Endodermal cell (in vitro differentiated cells): ENCODE measurements around the gene ZNF285. TPM values are rescaled to one million over a fixed set of nuclear protein-coding genes. Genes with fewer than 3 reads are reported as not detected.
A peak's percentile ranks its signal among the peaks of the same experiment; 100 is the strongest.
"Not testable (repeated sequence)": the region's sequence is repeated elsewhere in the genome, so short reads cannot be mapped to it uniquely, and the experiment has no call there.

Experiments
- DNase-seq: peaks from one replicate; pipeline ENCODE4 v3.0.0-alpha.2; 2017
- H3K27ac ChIP-seq: 2 replicates; pipeline ENCODE4 v1.5.1; 2013; ENCODE audit warnings: mild to moderate bottlenecking, low read depth, low read length, moderate library complexity
- H3K27me3 ChIP-seq: 2 replicates; pipeline ENCODE4 v1.6.1; 2013; ENCODE audit warnings: mild to moderate bottlenecking, low read length, moderate library complexity; ENCODE audit not compliant: insufficient read depth, control insufficient read depth, poor library complexity, severe bottlenecking
- H3K36me3 ChIP-seq: 2 replicates; pipeline ENCODE4 v1.7.0; 2013; ENCODE audit warnings: mild to moderate bottlenecking, low read length, moderate library complexity; ENCODE audit not compliant: control insufficient read depth, insufficient read depth
- H3K4me1 ChIP-seq: one replicate; pipeline ENCODE4 v1.7.0; 2013; ENCODE audit warnings: low read length; ENCODE audit not compliant: control insufficient read depth, insufficient read depth
- H3K4me3 ChIP-seq: 2 replicates; pipeline ENCODE4 v1.5.1; 2013; ENCODE audit warnings: mild to moderate bottlenecking, low read length, moderate library complexity
- H3K9ac ChIP-seq: 2 replicates; pipeline ENCODE4 v1.6.1; 2013; ENCODE audit warnings: mild to moderate bottlenecking, low read length, moderate library complexity; ENCODE audit not compliant: poor library complexity, severe bottlenecking; ENCODE audit errors: extremely low read depth
- H3K9me3 ChIP-seq: 2 replicates; pipeline ENCODE4 v1.6.1; 2013; ENCODE audit warnings: mild to moderate bottlenecking, low read length, moderate library complexity; ENCODE audit not compliant: control insufficient read depth
- H3K27ac Mint-ChIP-seq: 2 replicates; pipeline ENCODE4 v1.8.0; 2020; ENCODE audit warnings: mixed read lengths
- H3K27me3 Mint-ChIP-seq: 2 replicates; pipeline ENCODE4 v1.8.0; 2021; ENCODE audit warnings: mild to moderate bottlenecking, mixed read lengths; ENCODE audit not compliant: insufficient read depth
- H3K36me3 Mint-ChIP-seq: 2 replicates; pipeline ENCODE4 v1.8.0; 2020; ENCODE audit warnings: low read depth, mixed read lengths
- H3K4me1 Mint-ChIP-seq: 2 replicates; pipeline ENCODE4 v1.8.0; 2020; ENCODE audit warnings: mixed read lengths
- H3K4me3 Mint-ChIP-seq: 2 replicates; pipeline ENCODE4 v1.8.0; 2020; ENCODE audit warnings: mild to moderate bottlenecking, moderate library complexity, mixed read lengths
- H3K9me3 Mint-ChIP-seq: 2 replicates; pipeline ENCODE4 v1.8.0; 2020; ENCODE audit warnings: mild to moderate bottlenecking, mixed read lengths
- CTCF ChIP-seq: fragments of 200-600 bp; sonication (generic); conservative IDR thresholded peaks from 2 replicates; pipeline ENCODE4 v1.5.0; 2021; ENCODE audit warnings: antibody characterized with exemption, mild to moderate bottlenecking
- WGBS, 2 experiments: methylation state at CpG; one replicate each; pipeline versions ENCODE4 v1.1.5 to v1.1.7; 2013; ENCODE audit warnings: missing lambda C conversion rate in 2 of 2, mixed read lengths in 1 of 2; ENCODE audit not compliant: insufficient coverage in 1 of 2, insufficient read length in 1 of 2; 5-methylcytosine and 5-hydroxymethylcytosine counted together
- total RNA-seq, 2 donors: library from RNA; stranded (reverse); fragmentation: NEBNext Ultra II Directional in 1 of 2; extraction: Animal tissue kit (Norgen Biotek cat#: 25700) in 1 of 2; gene quantifications; 2 replicates in 1 of 2; 3 replicates in 1 of 2; pipeline ENCODE4 v1.2.1, GENCODE V29; 2021

The ZNF285 gene
- total RNA-seq, 2 donors from 2014 or later, result 3.5 to 9.0 TPM

- no peaks in the 10 kb centered on the region for H3K4me1 Mint-ChIP-seq
- H3K27me3 Mint-ChIP-seq, result no peaks in the 10 kb centered on the region
- no peak for DNase-seq
- no peak overlapping the region for H3K4me3 Mint-ChIP-seq
- no peak overlapping the region for H3K27ac Mint-ChIP-seq
- Histone ChIP-seq H3K4me3 (no peak overlapping the region), H3K27me3 (no peaks in the 10 kb centered on the region), H3K36me3 (peaks cover 16% of the 10 kb centered on the region), H3K9ac (no peak overlapping the region), H3K9me3 (peaks cover 50% of the 10 kb centered on the region), H3K27ac (no peak overlapping the region), H3K4me1 (no peaks in the 10 kb centered on the region)
- TF ChIP-seq CTCF, result no peak
- H3K36me3 Mint-ChIP-seq, result peaks cover 42% of the 10 kb centered on the region
- H3K9me3 Mint-ChIP-seq, result peaks cover 29% of the 10 kb centered on the region
- 0% methylated on average over 1 of the region's 1 CpG; no CpG with 5 or more reads in 1 of the 2 experiments for WGBS, 2 experiments
Measured at GRCh38 chr19:44344255-44344654, 57.2 kb downstream of the ZNF285 start.

GRCh38 chr19:44341794-44342193 is 59.6 kb downstream of the ZNF285 start:
- no peak for TF ChIP-seq CTCF
- no peak overlapping the region for H3K27ac Mint-ChIP-seq
- no peaks in the 10 kb centered on the region for H3K27me3 ChIP-seq
- 90 to 91% methylated on average over 1 to 2 of the region's 2 CpGs for WGBS, 2 experiments
- H3K9me3 ChIP-seq, result peaks cover 52% of the 10 kb centered on the region
- no peaks in the 10 kb centered on the region for H3K4me1 Mint-ChIP-seq
- no peaks in the 10 kb centered on the region for H3K27me3 Mint-ChIP-seq
- peaks cover 30% of the 10 kb centered on the region for H3K36me3 ChIP-seq
- peaks cover 61% of the 10 kb centered on the region for H3K36me3 Mint-ChIP-seq
- no peak for DNase-seq
- H3K4me1 ChIP-seq, result no peaks in the 10 kb centered on the region
- H3K4me3 ChIP-seq, result no peak overlapping the region
- no peak overlapping the region for H3K4me3 Mint-ChIP-seq
- H3K27ac ChIP-seq, result no peak overlapping the region
- peaks cover 39% of the 10 kb centered on the region for H3K9me3 Mint-ChIP-seq
- no peak overlapping the region for H3K9ac ChIP-seq

- Histone ChIP-seq H3K9me3 (peaks cover 95% of the 10 kb centered on the region), H3K36me3 (peaks cover 83% of the 10 kb centered on the region), H3K4me3 (peak overlapping the region; percentile 54)
- H3K27me3 Mint-ChIP-seq, H3K27me3 ChIP-seq, H3K4me3 Mint-ChIP-seq, H3K27ac Mint-ChIP-seq, DNase-seq, H3K9ac ChIP-seq, H3K4me1 ChIP-seq, H3K27ac ChIP-seq, H3K4me1 Mint-ChIP-seq: not testable (repeated sequence)
- Mint-ChIP-seq H3K9me3 (peaks cover 91% of the 10 kb centered on the region), H3K36me3 (peaks cover 96% of the 10 kb centered on the region)
- 33 to 60% methylated on average over 2 to 3 of the region's 3 CpGs for WGBS, 2 experiments
Measured at GRCh38 chr19:44334639-44335038, 66.8 kb downstream of the ZNF285 start.

Other genes with a start within 250 kb of the ZNF285 start
- gene ZNF226, start 236.5 kb downstream of the ZNF285 start, total RNA-seq, result 10 to 100 TPM; 21.0 to 28.0 TPM
- gene ZNF227, start 189.1 kb downstream of the ZNF285 start, total RNA-seq, result 10 to 100 TPM; 27.6 to 27.8 TPM
- 1 to 10 TPM in 1 of 2 donors, under 1 TPM in 1; 0.58 to 3.0 TPM for gene ZNF233, start 141.7 kb downstream of the ZNF285 start, total RNA-seq
- 10 to 100 TPM in 1 of 2 donors, 1 to 10 TPM in 1; 7.0 to 12.1 TPM for gene ZNF235, start 96.6 kb downstream of the ZNF285 start, total RNA-seq
- 1 to 10 TPM; 5.0 to 6.1 TPM for gene ZNF112, start 44.9 kb downstream of the ZNF285 start, total RNA-seq
- 10 to 100 TPM in 1 of 2 donors, 1 to 10 TPM in 1; 3.1 to 12.1 TPM for gene ZNF229, start 46.9 kb upstream of the ZNF285 start, total RNA-seq
- gene ZNF180, start 98.9 kb upstream of the ZNF285 start, total RNA-seq, result 10 to 100 TPM in 1 of 2 donors, 1 to 10 TPM in 1; 10.0 to 12.9 TPM
- not detected for gene CEACAM20, start 128.1 kb upstream of the ZNF285 start, total RNA-seq
- not detected for gene IGSF23, start 212.0 kb upstream of the ZNF285 start, total RNA-seq
- 10 to 100 TPM; 21.2 to 31.6 TPM for gene PVR, start 242.3 kb upstream of the ZNF285 start, total RNA-seq